Measurements from ENCODE around the gene TXNL4B.
"Not testable (repeated sequence)": the region's sequence is repeated elsewhere in the genome, so short reads cannot be mapped to it uniquely, and the experiment has no call there.

Gene TXNL4B

GRCh38 chr16:72112452-72112792 lies 19.0 kb upstream of the TXNL4B start:
- no peak for DNase-seq (ENCODE audit: low read depth)

GRCh38 chr16:72111657-72112451 lies 18.4 kb upstream of the TXNL4B start:
- DNase-seq (ENCODE audit: low read depth), result no peak

GRCh38 chr16:72110662-72111615 lies 17.5 kb upstream of the TXNL4B start:
- no peak for DNase-seq (ENCODE audit: low read depth)

GRCh38 chr16:72109966-72110530 lies 16.6 kb upstream of the TXNL4B start:
- DNase-seq (ENCODE audit: low read depth), result no peak

GRCh38 chr16:72109300-72109699 lies 15.9 kb upstream of the TXNL4B start:
- DNase-seq (ENCODE audit: low read depth), result no peak

- no peak for DNase-seq (ENCODE audit: low read depth)
These were observed 15.1 kb upstream of the TXNL4B start for GRCh38 chr16:72108353-72109102.

- DNase-seq (ENCODE audit: low read depth), result no peak
These were observed 14.0 kb upstream of the TXNL4B start for GRCh38 chr16:72107371-72107770.

- no peak for DNase-seq (ENCODE audit: low read depth)
These were observed 12.6 kb upstream of the TXNL4B start for GRCh38 chr16:72105978-72106377.

GRCh38 chr16:72104905-72105304 lies 11.5 kb upstream of the TXNL4B start:
- no peak for DNase-seq (ENCODE audit: low read depth)

GRCh38 chr16:72101195-72101594 lies 7.8 kb upstream of the TXNL4B start:
- no peak for DNase-seq (ENCODE audit: low read depth)

- DNase-seq (ENCODE audit: low read depth), result peak; percentile 22
These were observed 6.0 kb upstream of the TXNL4B start for GRCh38 chr16:72099377-72099818.

GRCh38 chr16:72098936-72099335 lies 5.5 kb upstream of the TXNL4B start:
- no peak for DNase-seq (ENCODE audit: low read depth)

GRCh38 chr16:72094266-72094610 lies 818 bp upstream of the TXNL4B start:
- peak; percentile 3 for DNase-seq (ENCODE audit: low read depth)

- peak; percentile 60 for DNase-seq (ENCODE audit: low read depth)
These were observed 480 bp downstream of the TXNL4B start for GRCh38 chr16:72092832-72093447.

GRCh38 chr16:72091217-72091616 lies 2.2 kb downstream of the TXNL4B start:
- DNase-seq (ENCODE audit: low read depth), result no peak

- no peak for DNase-seq (ENCODE audit: low read depth)
These were observed 8.4 kb downstream of the TXNL4B start for GRCh38 chr16:72085002-72085401.

GRCh38 chr16:72084445-72084844 lies 9.0 kb downstream of the TXNL4B start:
- DNase-seq (ENCODE audit: low read depth), result no peak

GRCh38 chr16:72083778-72084404 lies 9.5 kb downstream of the TXNL4B start:
- no peak for DNase-seq (ENCODE audit: low read depth)

GRCh38 chr16:72076991-72077706 lies 16.3 kb downstream of the TXNL4B start:
- DNase-seq (ENCODE audit: low read depth), result not testable (repeated sequence)

- DNase-seq (ENCODE audit: low read depth), result not testable (repeated sequence)
These were observed 18.4 kb downstream of the TXNL4B start for GRCh38 chr16:72075067-72075466.
